HG02885 (cell line): ENCODE measurements around the gene CD79A.

ENCODE experiments used
- ATAC-seq: cut with Tn5 transposase; IDR thresholded peaks from one replicate; pipeline ENCODE4 v1.9.1; 2021; ENCODE audit warnings: mild to moderate bottlenecking; ENCODE audit not compliant: unreplicated experiment, poor library complexity

The CD79A gene

DNA sequence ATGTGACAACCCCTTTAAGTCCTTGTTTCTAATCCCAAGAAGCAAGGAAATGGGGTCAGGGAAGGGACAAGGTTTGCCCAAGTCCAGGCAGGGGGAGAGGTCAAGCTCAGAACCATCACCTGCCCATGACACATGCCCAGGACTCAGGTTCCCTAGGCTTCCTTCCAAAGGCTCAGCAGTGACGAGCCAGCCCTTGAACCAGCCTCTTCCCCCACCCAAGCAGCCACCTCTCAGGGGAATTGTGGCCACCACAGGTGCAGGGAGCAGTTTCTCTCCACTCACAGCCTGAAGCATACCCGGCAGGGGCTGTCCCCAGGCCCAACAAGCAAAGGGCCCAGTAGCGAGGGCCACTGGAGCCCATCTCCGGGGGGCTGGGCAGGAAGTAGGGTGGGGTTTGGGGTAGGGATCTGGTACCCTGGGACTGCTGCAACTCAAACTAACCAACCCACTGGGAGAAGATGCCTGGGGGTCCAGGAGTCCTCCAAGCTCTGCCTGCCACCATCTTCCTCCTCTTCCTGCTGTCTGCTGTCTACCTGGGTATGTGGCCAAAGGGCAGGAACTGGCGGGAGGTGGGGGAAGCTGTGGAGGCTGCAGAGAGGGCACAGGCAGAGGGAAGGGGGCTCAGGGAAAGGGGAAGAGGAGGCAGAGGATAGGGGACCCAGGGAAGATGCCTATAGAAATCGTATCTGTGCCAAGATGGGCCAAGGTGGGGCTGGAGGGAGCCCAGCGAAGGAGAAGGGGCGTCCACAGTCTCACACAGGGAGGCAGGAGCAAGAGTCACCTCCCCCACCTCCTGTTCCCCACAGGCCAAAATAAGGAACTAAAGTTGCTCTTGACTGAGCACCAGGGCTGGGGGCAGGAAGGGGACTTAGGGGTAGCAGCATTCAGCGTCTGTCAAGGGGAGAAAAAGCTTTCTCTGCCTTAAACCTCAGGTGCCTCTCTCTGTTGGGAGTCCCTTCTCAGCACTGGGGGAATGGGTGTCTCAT, at the start of gene CD79A:
Gene CD79A, plus strand, starts transcription at position 433 of the 986 bp plus-strand sequence. Its CDS starts 26 bp downstream, at position 459.
- ATAC-seq = peak; percentile 73

DNA sequence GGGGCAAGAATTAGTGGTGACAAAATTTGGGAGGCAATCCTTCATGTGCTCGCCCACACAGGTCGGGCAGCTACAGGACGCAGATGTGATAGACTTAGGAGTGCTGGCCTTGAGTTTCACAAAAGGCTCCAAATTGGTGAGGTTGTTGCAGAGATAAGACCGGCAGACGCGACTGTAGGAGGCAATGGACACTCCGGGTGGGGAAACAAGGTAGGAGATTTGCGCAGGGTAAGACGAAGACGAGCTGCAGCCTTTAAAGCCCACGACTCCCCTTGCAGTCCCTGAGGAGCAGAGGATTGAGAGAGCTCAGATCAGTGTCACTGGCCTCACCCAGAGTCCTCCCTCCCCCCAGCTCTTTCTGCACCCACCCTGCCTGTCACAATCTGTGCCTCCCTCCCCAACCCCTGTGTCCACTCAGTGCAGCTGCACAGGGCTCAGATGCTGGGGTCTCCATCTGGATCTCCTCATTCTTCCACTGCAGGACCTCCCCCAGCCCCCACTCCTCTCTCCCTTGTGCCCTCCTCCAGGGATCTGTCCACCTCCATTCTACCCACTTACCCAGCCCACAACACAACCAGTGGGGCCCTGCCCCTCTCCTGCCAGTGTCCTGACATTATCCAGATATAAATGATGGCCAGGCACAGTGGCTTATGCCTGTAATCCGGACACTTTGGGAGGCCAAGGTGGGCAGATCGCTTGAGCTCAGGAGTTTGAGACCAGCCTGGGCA, 38.9 kb upstream of the CD79A start:
- ATAC-seq = no peak

DNA sequence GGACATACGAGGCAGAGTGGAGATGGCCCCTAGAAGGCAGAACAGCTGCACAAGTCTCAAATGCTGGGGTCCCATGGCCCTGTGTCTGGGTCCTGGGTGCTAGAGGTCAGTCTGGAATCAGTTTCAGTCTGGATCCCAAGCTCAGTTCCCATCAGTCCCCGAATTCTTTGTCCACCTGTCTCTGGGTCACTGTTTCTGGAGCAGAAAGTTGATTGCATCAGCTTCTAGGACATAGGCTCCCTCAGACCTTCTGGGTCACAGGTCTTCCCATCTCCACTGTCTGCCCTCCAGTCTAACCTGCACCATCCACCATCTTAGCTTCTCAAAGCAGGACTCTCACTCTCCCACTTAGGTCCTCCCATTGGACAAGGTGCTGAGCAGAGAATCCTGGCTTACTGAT, 37.9 kb upstream of the CD79A start:
- no peak for ATAC-seq

DNA sequence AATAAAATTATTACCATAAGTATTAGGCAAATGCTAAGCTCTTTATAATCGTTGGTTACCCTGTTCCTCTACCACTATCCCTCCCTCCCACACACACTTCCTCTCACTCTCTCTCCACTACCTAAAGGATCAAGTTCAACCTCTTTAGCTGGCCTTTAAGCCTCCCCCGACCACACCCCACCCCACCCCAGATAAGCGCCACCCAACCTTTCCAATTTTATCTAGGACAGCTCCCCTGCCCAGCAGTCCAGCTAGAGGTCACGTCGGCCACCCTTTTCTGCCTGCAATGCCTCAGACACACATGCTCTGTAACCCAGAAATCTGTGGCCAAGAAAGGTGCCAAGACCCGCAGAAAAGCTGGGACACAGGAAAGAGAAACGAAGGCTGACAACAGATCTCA, 33.7 kb upstream of the CD79A start:
- ATAC-seq = no peak

DNA sequence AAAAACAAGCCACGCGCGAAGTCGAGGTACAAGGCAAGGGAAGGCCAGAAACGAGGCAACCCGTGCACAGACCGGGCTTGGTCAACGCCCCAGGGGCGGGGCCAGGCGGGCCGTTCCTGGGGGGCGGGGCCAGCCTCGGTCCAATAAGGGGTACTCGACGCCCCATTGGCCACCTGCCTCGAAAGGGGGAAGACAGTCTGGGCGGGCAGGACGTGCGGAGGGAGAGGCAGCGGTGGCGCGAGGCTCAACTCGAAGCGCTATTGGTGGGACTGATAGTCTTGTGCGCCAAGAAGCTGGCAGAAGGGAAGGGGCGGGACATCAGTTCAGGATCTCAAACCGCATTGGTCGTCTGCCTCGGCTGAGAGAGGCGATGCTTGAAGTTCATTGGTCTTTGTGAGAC, 32.5 kb upstream of the CD79A start, which contains the start of gene LYPD4:
Gene LYPD4, minus strand, starts transcription at position 83 of the 400 bp plus-strand sequence. CDS start 5,398 bp downstream, outside the sequence.
- ATAC-seq = no peak

DNA sequence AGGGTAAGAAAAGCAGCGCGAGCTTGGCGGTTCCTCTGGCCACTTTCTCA, 32.3 kb upstream of the CD79A start, which contains the start of gene DMRTC2:
Gene DMRTC2, plus strand, starts transcription at position 42 of the 50 bp plus-strand sequence. CDS start 2,387 bp downstream, outside the sequence.
- no peak for ATAC-seq

DNA sequence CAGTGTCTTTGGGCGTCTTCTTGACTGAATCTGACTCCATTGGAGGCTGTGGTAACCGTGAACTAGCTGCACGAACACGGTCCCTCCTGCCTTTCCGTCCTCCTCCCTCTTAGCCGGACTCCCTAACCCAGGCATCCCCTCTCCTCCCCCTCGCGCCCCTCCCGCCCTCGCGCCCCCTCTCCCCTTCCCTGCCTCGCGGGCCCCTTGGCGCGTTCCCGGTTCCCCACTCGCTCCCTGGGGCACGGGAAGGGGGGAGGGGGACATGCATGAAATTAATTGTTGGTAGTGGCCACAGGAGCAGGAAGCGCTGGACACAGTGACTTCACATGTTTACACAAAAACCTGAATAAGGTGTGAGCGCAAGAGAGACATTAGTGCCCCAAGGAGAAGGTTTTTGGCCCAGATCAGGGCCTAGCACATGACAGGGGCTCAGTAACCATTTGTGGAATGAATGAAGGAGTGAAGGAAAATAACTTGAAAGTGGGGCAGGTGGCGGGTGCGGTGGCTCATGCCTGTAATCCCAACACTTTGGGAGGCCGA, 32.0 kb upstream of the CD79A start:
- ATAC-seq = no peak

DNA sequence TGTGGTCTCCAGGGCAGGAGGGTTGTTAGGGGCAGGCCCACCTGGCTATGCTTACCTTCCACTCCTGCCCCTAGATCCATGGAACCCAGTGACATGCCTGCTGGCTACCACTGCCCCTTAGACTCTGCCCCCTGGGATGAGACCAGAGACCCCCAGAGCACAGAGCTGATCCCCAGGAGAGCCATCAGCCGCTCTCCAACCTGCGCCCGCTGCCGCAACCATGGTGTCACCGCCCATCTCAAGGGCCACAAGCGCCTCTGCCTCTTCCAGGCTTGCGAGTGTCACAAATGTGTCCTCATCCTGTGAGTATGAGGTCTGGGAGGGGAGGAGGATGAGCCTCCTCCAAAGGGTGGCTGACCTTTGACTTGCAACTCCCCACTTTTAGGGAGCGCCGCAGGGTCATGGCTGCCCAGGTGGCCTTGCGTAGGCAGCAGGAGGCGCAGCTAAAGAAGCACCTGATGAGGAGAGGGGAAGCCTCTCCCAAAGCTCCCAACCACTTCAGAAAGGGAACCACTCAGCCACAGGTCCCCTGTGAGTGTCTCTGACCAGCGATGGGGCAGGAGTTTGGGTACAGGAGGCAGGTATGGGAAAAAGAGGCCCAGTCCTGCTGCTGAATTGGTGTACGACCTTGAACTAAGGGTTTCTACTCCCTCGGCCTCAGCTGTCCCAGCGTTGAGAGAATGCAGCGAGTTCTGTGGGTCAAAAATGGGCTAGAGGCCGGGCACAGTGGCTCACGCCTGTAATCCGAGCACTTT, 29.6 kb upstream of the CD79A start:
- ATAC-seq = no peak

DNA sequence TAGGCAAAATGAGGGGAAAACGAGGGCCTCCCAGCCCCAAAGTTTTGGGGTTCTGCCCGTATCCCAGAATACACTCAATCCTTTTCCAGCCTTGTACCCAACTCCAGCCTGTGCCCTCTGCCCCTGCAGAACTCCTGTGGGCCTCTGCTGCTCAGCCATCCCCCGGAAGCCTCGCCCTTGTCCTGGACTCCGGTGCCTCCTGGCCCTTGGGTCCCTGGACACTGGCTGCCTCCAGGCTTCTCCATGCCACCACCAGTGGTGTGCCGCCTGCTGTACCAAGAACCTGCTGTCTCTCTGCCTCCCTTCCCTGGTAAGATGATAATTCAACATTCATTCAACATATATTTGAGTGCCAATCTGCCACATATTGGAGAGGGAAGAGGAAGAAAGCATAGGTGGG, 28.4 kb upstream of the CD79A start:
- no peak for ATAC-seq

DNA sequence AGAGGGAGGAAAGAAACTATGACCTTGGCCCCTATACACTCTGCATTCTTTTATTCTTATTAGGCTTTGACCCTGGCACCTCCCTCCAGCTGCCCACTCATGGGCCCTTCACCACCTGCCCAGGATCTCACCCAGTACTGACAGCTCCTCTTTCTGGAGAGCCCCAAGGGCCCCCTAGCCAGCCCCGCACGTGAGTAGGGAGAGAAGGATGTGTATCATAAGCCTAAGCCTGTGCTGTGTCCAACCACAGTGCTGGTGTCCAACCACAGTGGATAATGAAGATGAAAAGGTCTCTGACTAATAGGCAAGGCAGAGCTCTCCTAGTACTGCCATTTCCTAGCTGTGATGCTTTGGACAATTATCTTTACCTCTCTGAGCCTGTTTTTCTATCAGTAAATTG, 28.0 kb upstream of the CD79A start:
- ATAC-seq = no peak

DNA sequence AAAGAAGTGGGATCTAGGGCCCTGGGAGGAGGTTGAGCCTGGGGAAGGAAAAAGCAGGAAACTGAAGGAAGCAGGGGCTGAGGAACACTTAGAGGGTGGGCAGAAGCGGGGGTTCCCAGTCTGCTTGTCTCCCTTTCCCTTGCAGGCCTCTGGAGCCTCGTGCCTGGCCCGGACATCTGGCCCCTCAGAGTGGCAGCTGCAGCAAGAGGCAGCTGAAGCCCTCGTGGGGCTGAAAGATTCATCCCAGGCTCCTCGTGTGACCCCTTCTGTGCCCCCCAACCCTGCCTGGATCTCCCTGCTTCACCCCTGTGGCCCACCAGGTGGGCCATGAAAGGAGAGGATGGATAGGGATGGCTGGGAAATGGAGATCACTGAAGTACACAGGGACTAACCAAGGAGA, 26.7 kb upstream of the CD79A start:
- no peak for ATAC-seq

DNA sequence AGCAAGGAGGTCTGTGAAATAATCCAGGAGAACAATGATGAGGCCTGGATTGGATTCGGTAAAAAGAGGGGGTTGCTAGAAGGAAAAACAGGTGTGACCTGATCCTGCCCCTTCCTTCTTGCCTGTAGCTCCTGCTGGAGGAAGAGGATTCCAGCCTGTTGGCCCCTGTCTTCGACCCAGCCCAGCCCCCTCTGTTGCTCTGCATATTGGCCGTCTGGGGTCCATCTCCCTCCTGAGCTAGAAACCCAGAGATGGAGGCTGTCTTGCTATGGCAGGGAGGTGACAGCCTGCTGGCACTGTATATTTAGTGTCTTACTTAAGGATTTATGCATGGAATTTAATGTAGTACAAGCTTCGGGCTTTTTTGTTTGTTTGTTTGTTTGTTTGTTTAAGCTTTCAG, 25.6 kb upstream of the CD79A start:
- ATAC-seq = no peak

DNA sequence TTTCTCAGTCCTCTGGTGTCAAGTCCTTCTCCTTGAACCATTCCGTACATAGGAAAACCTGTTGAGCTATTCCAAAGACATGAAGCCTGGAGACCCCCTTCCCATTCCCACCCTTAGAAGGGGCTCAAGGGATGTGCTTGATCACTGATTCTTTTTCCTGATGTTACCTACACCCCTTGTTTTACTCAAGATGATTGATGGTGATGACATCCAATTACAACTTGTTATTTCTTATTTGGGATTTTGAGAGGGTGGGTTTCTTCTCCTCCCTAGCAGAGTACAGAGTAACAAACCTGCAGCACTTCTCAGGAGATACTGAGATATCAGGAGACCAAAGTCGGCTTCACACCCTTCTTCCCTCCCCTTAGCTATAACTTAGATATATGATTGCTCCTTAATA, 23.7 kb upstream of the CD79A start:
- ATAC-seq = no peak

DNA sequence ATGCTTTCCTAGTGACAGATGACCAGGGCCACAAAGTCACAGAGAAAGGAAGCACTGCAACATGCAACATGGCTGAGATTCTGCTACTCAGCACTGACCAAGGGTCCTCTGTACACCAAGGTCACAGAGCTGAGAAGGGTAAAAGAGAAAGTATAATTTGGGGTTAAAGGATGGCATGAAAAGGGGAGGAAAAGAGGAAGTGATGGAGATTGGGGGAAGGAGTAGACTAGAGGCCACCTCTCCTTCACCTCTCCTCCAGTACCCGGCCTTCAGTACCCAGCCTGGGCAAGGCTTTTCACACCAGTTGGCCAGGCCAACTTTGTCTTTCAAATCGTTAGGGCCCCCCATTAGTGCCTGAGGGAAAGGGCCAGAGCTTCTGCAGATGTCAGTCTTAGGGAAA, 23.3 kb upstream of the CD79A start:
- no peak for ATAC-seq

DNA sequence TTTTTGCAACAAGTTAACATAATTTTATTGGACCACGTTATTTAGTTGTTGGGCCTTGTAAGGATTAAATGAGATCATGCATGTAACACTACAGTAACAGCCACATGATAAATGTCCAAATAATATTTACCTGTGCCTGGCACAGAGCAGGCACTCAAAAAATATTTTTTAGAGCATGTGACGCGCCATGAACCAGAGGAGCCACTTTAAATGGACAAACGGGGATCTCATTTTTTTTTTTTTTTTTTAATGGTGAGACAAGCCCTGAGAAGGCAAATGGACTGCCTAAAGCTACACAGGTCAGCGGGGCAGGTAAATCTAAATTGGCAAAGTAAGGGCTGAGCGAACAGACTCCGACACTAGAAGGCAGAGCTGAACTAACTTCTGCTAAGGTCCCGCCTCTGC, 17.9 kb upstream of the CD79A start:
- no peak for ATAC-seq

DNA sequence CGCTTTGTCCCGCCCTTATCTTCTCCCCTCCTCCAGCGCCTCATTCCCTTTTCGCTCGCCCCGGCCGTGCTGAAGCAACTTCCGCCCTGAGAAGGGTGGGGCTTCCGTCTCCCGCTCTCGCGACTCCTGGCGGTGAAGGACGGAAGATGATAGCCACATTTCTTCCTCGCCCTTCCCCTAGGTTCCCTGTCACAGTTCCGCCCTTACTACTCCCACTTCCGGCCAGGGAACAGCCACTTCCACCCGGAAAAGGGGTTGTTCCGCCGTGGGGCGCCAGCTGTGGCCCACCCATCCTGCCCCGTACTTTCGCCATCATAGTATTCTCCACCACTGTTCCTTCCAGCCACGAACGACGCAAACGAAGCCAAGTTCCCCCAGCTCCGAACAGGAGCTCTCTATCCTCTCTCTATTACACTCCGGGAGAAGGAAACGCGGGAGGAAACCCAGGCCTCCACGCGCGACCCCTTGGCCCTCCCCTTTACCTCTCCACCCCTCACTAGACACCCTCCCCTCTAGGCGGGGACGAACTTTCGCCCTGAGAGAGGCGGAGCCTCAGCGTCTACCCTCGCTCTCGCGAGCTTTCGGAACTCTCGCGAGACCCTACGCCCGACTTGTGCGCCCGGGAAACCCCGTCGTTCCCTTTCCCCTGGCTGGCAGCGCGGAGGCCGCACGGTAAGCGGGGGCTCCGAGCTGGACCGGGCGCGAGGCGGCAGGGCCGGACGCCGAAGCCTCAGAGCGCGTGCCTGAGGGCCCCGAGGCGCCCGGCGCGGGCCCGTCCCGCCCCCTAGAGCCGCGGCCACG, 17.3 kb upstream of the CD79A start, which contains the start of gene RPS19:
Gene RPS19, plus strand, starts transcription at position 638 of the 801 bp plus-strand sequence. CDS start 520 bp downstream, outside the sequence.
- peak; percentile 82 for ATAC-seq

DNA sequence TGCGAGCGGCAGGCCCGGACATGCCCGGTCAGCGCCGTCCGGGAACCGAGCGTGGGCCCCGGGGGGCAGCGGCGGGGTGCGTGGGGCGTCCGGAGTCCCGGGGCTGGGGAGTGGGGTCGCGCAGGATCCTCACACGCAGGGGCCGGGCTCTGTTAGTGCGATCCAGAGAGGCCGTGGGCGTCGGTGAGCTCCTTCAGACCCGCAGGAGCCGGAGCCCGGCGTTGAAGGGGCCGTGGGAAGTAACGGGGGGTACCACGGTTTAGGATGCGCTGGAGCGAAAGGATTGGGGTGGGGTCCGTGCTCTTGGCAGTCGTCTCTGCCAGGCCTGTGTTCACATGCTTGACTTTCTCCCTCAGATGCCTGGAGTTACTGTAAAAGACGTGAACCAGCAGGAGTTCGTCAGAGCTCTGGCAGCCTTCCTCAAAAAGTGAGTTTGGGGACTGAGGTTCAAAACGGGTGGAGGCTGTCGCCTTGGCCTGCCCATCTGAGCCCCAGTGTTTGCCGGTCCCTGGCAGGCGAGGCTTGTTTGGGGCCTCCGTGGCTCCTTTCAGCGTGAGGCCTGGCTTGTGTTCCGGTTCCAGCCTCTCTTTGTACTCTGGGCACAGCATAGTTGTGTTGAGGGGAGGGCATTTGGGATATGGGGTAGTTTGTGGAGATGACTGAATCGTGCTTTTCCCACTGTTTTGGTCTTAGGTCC, 16.5 kb upstream of the CD79A start:
- no peak for ATAC-seq

DNA sequence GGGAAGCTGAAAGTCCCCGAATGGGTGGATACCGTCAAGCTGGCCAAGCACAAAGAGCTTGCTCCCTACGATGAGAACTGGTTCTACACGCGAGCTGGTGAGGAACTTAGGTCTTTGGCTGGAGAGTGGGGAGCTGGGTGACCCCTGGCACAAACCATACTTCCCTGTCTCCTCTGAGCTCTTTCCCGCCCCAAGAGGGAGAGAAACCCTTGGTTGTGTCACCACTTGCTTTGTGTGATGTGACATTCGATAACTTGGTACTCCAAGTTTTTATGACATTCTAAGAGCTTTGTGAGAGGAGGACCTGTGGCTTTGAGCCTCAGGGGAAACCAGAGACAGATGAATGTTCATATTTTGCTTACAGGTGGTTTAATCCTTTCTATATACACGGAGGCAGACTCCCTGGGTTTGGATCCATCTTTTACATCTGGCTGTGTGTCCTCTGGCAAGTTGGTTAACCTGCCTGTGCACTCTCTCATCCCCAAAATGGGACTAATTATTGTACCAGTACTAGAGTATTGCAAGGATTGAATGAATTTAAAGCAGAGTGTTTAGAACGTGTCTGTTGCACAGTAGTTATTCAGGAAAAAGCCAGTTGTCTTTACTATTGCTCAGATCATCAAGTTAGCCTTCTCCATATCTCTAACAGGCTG, 15.8 kb upstream of the CD79A start:
- ATAC-seq = no peak

DNA sequence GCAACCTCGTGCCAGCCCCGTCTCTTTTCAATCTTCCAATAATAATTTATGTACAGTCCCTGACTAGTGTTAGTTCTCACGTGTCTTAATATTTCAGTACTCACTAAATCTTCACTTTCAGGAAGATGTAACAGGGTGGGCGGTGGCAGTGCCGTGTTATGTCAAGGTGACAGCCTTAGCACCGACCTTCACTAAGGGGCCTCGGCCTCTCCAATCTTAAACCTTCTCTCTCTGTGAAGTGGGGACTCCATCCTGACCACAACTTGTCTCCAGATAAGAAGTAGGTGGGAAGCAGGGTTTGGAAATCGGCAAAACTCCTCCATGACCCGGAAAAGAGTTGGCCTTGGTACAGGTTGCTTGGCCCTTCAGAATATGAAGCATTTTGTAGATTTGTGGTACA, 15.2 kb upstream of the CD79A start:
- ATAC-seq = no peak
